ENCODE data around the gene LPAR2. TPM values are rescaled to one million over a fixed set of nuclear protein-coding genes. Genes with fewer than 3 reads are reported as not detected.

LPAR2 gene
- total and polyA plus RNA-seq, 10 of the 15 experiments (the other 5 are each of a cell fraction or from before 2014, with no cell fraction given): 0.98 to 23.8 (median 10.2) TPM

- no peaks in the 10 kb centered on the region for H3K9me3 ChIP-seq (replicated peaks; ENCODE audit: control insufficient read depth, insufficient read depth, low read length)
- TF ChIP-seq CBX3 (IDR thresholded peaks at IDR 0.05; ENCODE audit: borderline replicate concordance, low read depth) (no peak), NBN (IDR thresholded peaks at IDR 0.05) (peak; percentile 19; the same call in 1 of the 2 replicates), ZNF687 (IDR thresholded peaks at IDR 0.05) (0 out of 2 replicates have a peak, but pooled peaks have one; percentile 36), STAT3 (IDR thresholded peaks at IDR 0.05; ENCODE audit: low read depth, low read length) (no peak), FOXK2 (IDR thresholded peaks at IDR 0.05) (no peak), NFYA (IDR thresholded peaks at IDR 0.05; ENCODE audit: borderline replicate concordance, low read depth, low read length) (no peak), HCFC1 (IDR thresholded peaks at IDR 0.05; ENCODE audit: low read length) (no peak), ASH2L (IDR thresholded peaks at IDR 0.05; ENCODE audit: borderline replicate concordance, low read depth) (no peak), EED (IDR thresholded peaks at IDR 0.05; ENCODE audit: low read depth) (no peak)
- TF ChIP-seq, protein P1, sequence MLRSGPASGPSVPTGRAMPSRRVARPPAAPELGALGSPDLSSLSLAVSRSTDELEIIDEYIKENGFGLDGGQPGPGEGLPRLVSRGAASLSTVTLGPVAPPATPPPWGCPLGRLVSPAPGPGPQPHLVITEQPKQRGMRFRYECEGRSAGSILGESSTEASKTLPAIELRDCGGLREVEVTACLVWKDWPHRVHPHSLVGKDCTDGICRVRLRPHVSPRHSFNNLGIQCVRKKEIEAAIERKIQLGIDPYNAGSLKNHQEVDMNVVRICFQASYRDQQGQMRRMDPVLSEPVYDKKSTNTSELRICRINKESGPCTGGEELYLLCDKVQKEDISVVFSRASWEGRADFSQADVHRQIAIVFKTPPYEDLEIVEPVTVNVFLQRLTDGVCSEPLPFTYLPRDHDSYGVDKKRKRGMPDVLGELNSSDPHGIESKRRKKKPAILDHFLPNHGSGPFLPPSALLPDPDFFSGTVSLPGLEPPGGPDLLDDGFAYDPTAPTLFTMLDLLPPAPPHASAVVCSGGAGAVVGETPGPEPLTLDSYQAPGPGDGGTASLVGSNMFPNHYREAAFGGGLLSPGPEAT (IDR thresholded peaks at IDR 0.05; ENCODE audit: low read depth): no peak
- TF ChIP-seq, protein P2, sequence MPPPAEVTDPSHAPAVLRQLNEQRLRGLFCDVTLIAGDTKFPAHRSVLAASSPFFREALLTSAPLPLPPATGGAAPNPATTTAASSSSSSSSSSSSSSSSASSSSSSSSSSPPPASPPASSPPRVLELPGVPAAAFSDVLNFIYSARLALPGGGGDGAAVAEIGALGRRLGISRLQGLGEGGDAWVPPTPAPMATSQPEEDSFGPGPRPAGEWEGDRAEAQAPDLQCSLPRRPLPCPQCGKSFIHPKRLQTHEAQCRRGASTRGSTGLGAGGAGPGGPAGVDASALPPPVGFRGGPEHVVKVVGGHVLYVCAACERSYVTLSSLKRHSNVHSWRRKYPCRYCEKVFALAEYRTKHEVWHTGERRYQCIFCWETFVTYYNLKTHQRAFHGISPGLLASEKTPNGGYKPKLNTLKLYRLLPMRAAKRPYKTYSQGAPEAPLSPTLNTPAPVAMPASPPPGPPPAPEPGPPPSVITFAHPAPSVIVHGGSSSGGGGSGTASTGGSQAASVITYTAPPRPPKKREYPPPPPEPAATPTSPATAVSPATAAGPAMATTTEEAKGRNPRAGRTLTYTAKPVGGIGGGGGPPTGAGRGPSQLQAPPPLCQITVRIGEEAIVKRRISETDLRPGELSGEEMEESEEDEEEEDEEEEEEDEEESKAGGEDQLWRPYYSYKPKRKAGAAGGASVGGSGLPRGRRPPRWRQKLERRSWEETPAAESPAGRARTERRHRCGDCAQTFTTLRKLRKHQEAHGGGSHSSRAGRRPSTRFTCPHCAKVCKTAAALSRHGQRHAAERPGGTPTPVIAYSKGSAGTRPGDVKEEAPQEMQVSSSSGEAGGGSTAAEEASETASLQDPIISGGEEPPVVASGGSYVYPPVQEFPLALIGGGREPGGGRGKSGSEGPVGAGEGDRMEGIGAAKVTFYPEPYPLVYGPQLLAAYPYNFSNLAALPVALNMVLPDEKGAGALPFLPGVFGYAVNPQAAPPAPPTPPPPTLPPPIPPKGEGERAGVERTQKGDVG (CRISPR knock-in tag; IDR thresholded peaks at IDR 0.05): no peak
- no peak overlapping the region for H2AFZ ChIP-seq (ENCODE audit: control insufficient read depth, low read depth, low read length)
- intact Hi-C loops (cut with micrococcal nuclease; ENCODE audit: unreplicated experiment) (no loop called here), in situ Hi-C loops (cut with MboI) (no loop called here)
- ChIA-PET POLR2A (interaction anchor here (0.7 to 1.0 kb wide), 3 partner anchors 13 to 57 kb away, joined by 3 to 5 read pairs (median 3); no protein-coding TSS in a partner anchor), RAD21 (ENCODE audit: unreplicated experiment) (interaction anchor here (0.6 to 0.9 kb wide), 4 partner anchors 21 to 67 kb away, joined by 3 read pairs; no protein-coding TSS in a partner anchor), SMC1A (ENCODE audit: uncharacterized antibody, unreplicated experiment) (interaction anchor here (0.7 to 3.7 kb wide), 5 partner anchors 10 to 54 kb away, joined by 3 to 28 read pairs (median 5); no protein-coding TSS in a partner anchor), CTCF (interaction anchor here (0.6 kb wide), 1 partner anchor 11 kb away, joined by 3 read pairs; no protein-coding TSS in a partner anchor)
- no peaks in the 10 kb centered on the region for H3K27me3 ChIP-seq (replicated peaks in 1 of 2; ENCODE audit: control insufficient read depth in 2 of 2, insufficient read depth in 2 of 2, low read length in 1 of 2)
- no peak for FAIRE-seq
- WGBS (ENCODE audit: insufficient coverage, insufficient replicate concordance, low lambda C conversion rate, missing lambda C conversion rate): 96% methylated on average over 2 of the region's 3 CpGs
- no peak overlapping the region for H3K27ac ChIP-seq (ENCODE audit: control insufficient read depth, insufficient read depth)
- DNase-seq (ENCODE audit: low read depth, low spot score): no peak
- no peak overlapping the region for H3K4me2 ChIP-seq (ENCODE audit: control insufficient read depth, insufficient read depth)
- H3K4me3 ChIP-seq: no peak overlapping the region
- H3K36me3 ChIP-seq (ENCODE audit: control insufficient read depth in 2 of 2, insufficient read depth in 2 of 2, low read length in 1 of 2): no peaks in the 10 kb centered on the region
- peaks cover 6% of the 10 kb centered on the region for H3K79me2 ChIP-seq (ENCODE audit: control insufficient read depth, insufficient read depth, low read length)
- no peak overlapping the region for H3K9ac ChIP-seq (ENCODE audit: control insufficient read depth, insufficient read depth, low read length)
- no peaks in the 10 kb centered on the region for H4K20me1 ChIP-seq (ENCODE audit: control insufficient read depth, insufficient read depth)
- peak; percentile 12; the same call in 1 of the 3 replicates for ATAC-seq
- BruUV-seq (replicated peaks): no TSS peak
- H3K4me1 ChIP-seq (ENCODE audit: control insufficient read depth, insufficient read depth, low read length): no peaks in the 10 kb centered on the region
These were observed 12.9 kb downstream of the LPAR2 start for GRCh38 chr19:19615086-19615485.

Measured in GM12878 (cell line).